Mucosa of stomach (tissue), 1 donor: ENCODE measurements around the gene FBXO10.
"Not testable (repeated sequence)": the region's sequence is repeated elsewhere in the genome, so short reads cannot be mapped to it uniquely, and the experiment has no call there.

ENCODE experiments used
- H3K27me3 ChIP-seq: one replicate; pipeline ENCODE4 v1.7.0; 2013; ENCODE audit warnings: mild to moderate bottlenecking, low read length; ENCODE audit not compliant: control insufficient read depth, insufficient read depth
- H3K36me3 ChIP-seq: one replicate; pipeline ENCODE4 v1.7.0; 2013; ENCODE audit warnings: low read length; ENCODE audit not compliant: control insufficient read depth, insufficient read depth
- H3K4me1 ChIP-seq: one replicate; pipeline ENCODE4 v1.7.0; 2013; ENCODE audit warnings: mild to moderate bottlenecking, low read length; ENCODE audit not compliant: control insufficient read depth, insufficient read depth
- H3K4me3 ChIP-seq: one replicate; pipeline ENCODE4 v1.7.0; 2013; ENCODE audit warnings: low read length
- H3K9ac ChIP-seq: one replicate; pipeline ENCODE4 v1.7.0; 2013; ENCODE audit warnings: mild to moderate bottlenecking, low read length, moderate library complexity
- H3K9me3 ChIP-seq: one replicate; pipeline ENCODE4 v1.7.0; 2013; ENCODE audit warnings: mild to moderate bottlenecking, low read length, moderate library complexity; ENCODE audit not compliant: control insufficient read depth
- donor health status: Pancreatic carcinoma.

Gene FBXO10

GRCh38 chr9:37611961-37612360 lies 35.8 kb upstream of the FBXO10 start:
- no peak overlapping the region for H3K9ac ChIP-seq
- no peaks in the 10 kb centered on the region for H3K4me1 ChIP-seq
- H3K4me3 ChIP-seq = no peak overlapping the region
- H3K36me3 ChIP-seq = no peaks in the 10 kb centered on the region
- no peaks in the 10 kb centered on the region for H3K9me3 ChIP-seq
- H3K27me3 ChIP-seq = no peaks in the 10 kb centered on the region

DNA sequence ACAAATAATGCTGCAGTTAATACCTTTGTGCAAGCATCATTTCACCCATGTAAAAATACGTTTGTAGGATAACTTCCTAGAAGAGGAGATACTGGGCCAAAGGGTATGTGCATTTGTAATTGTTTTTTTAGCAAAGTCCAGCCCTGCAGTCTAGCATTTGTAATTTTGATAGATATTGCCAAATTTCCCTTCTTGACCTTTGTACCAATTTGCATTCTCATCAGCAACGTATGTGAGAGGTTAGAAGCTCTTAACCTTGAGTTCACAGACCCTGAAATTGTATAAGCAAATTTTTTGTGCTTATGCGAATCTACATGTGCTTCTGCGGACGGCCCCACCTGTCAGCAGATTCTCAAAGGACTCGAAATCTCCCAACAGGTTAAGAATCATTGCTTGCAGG lies 34.8 kb upstream of the FBXO10 start:
- Histone ChIP-seq H3K4me3 (no peak overlapping the region), H3K9ac (no peak overlapping the region), H3K9me3 (no peaks in the 10 kb centered on the region), H3K27me3 (no peaks in the 10 kb centered on the region), H3K4me1 (no peaks in the 10 kb centered on the region), H3K36me3 (no peaks in the 10 kb centered on the region)

DNA sequence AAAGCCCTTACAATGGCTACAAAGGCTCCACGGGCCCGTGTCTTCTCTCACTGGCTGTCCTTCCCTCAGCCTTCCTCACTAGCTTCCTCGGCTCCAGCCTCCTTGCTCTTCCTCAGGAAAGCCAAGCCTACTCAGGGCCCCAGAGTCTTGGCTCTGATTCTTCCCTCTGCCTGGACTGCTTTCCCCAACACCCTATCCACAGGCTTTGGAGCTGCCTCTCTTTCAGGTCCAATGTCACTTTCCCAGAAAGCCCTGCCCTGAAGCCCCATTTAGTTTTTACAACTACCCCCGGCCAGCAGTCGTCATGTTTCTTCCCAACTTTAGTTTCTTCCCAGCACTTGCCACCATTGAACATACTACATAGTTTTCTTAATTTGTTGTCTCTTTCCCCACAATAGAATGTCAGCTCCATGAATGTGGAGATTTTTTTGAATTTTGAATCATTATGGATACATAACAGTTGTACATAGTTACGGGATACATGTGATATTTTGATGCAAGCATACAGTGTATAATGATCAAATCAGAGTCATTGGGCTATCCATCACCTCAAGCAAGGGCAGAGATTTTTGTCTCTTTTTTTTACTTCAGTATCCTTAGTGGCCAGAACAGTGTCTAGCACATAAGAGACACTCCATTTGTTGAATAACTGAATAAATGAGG lies 33.7 kb upstream of the FBXO10 start:
- no peaks in the 10 kb centered on the region for H3K9me3 ChIP-seq
- H3K4me3 ChIP-seq = no peak overlapping the region
- H3K4me1 ChIP-seq = no peaks in the 10 kb centered on the region
- H3K36me3 ChIP-seq = no peaks in the 10 kb centered on the region
- no peak overlapping the region for H3K9ac ChIP-seq
- no peaks in the 10 kb centered on the region for H3K27me3 ChIP-seq

DNA sequence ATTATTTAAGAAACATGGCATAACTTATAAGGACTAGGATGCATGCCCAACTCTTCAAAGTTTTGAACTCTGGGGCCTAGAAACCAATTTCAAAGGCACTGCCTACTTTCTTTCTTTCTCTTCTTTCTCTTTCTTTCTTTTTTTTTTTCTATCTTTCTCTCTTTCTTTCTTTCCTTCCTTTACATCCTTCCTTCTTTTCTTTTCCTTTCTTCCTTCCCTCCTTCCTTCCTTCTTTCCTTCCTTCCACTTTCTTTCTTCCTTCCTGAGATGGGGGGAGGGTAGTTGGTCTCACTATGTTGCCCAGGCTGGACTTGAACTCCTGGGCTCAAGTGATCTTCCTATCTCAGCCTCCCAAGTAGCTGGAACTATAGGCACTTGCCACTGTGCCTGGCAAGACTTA lies 32.1 kb upstream of the FBXO10 start:
- Histone ChIP-seq H3K36me3 (no peaks in the 10 kb centered on the region), H3K4me1 (peaks cover 1% of the 10 kb centered on the region), H3K9me3 (no peaks in the 10 kb centered on the region), H3K9ac (no peak overlapping the region), H3K27me3 (no peaks in the 10 kb centered on the region), H3K4me3 (no peak overlapping the region)

DNA sequence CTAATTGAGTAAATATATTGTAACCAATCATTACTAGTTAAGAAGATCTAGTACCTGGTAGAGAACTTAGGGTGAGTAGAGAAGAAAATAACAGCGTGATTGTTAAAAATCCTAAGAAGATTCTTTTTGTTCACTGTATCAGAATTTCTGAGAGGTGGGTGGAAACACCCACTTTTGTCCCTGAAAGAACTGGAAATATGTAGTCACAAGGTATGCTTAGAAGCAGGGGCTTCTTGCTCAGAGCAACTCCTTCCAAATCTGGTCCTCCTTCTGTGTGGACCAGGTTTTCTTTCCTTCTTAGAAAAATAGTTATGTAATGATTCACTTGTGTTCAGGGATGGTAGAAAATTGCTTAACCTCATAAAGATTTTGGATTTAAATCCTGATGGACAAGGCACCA lies 28.1 kb upstream of the FBXO10 start:
- Histone ChIP-seq H3K36me3 (no peaks in the 10 kb centered on the region), H3K4me1 (peaks cover 8% of the 10 kb centered on the region), H3K9ac (no peak overlapping the region), H3K4me3 (no peak overlapping the region), H3K27me3 (no peaks in the 10 kb centered on the region), H3K9me3 (no peaks in the 10 kb centered on the region)

- Histone ChIP-seq H3K36me3 (no peaks in the 10 kb centered on the region), H3K4me1 (peaks cover 8% of the 10 kb centered on the region), H3K9ac (no peak overlapping the region), H3K4me3 (no peak overlapping the region), H3K27me3 (no peaks in the 10 kb centered on the region), H3K9me3 (no peaks in the 10 kb centered on the region)
Measured at GRCh38 chr9:37602817-37603216, 26.6 kb upstream of the FBXO10 start.

- H3K36me3 ChIP-seq, H3K4me1 ChIP-seq, H3K27me3 ChIP-seq, H3K9me3 ChIP-seq, H3K4me3 ChIP-seq, H3K9ac ChIP-seq: not testable (repeated sequence)
Measured at GRCh38 chr9:37602061-37602460, 25.9 kb upstream of the FBXO10 start.

- H3K27me3 ChIP-seq = peaks cover 5% of the 10 kb centered on the region
- no peaks in the 10 kb centered on the region for H3K4me1 ChIP-seq
- no peak overlapping the region for H3K9ac ChIP-seq
- no peaks in the 10 kb centered on the region for H3K36me3 ChIP-seq
- H3K9me3 ChIP-seq = no peaks in the 10 kb centered on the region
- no peak overlapping the region for H3K4me3 ChIP-seq
Measured at GRCh38 chr9:37596504-37596903, 20.3 kb upstream of the FBXO10 start.

GRCh38 chr9:37593883-37594448 lies 17.8 kb upstream of the FBXO10 start:
- H3K4me1 ChIP-seq = peaks cover 9% of the 10 kb centered on the region
- no peaks in the 10 kb centered on the region for H3K9me3 ChIP-seq
- H3K27me3 ChIP-seq = peaks cover 5% of the 10 kb centered on the region
- H3K36me3 ChIP-seq = no peaks in the 10 kb centered on the region
- no peak overlapping the region for H3K9ac ChIP-seq
- H3K4me3 ChIP-seq = no peak overlapping the region

DNA sequence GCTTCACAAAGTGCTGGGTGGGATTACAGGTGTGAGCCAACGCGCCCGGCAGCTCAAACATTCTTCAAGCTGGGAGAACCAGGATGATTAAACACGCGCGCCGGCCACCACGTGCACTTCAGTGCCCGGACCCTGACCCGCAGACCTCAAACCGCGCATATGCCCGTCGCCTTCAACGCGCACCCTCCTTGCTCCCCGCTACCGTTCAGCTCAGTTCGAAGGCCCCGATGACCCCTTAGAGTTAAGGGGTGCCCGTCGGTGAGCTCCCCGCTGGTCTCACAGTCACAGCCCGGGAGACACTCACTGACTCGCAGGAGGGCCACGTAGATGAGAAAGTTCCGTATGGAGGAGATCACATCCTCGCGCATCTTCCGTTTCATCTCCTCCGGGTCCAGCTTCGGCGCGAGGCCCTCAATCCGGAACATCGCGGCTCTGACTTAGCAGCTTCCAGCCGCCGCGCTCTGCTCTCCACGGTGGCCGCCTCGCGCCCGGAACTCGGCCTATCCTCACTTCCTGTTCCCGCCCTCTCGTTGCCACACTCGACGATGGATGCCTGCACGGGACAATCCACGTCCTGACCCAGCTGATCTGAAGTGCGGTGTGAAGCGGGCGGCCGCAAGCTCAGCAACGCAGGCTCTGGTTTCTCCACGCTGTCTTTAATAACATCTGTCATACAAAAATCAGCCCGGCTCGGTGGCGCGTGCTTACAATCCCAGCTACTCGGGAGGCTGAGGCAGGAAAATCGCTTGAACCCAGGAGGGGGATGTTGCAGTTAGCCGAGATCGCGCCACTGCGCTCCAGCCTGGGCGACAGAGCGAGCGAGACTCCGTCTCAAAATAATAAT lies 16.1 kb upstream of the FBXO10 start, which contains the start of gene TOMM5:
TSS of gene TOMM5 (minus strand) at position 490 of the 844 bp plus-strand sequence. CDS start at position 425, 65 bp downstream.
- peaks cover 9% of the 10 kb centered on the region for H3K4me1 ChIP-seq
- peak within 1 kb of the TSS; percentile 68 for H3K4me3 ChIP-seq
- H3K9ac ChIP-seq = peak within 1 kb of the TSS; percentile 60
- H3K9me3 ChIP-seq = no peaks in the 10 kb centered on the region
- no peaks in the 10 kb centered on the region for H3K36me3 ChIP-seq
- H3K27me3 ChIP-seq = peaks cover 5% of the 10 kb centered on the region

- Histone ChIP-seq H3K9me3 (no peaks in the 10 kb centered on the region), H3K9ac (no peak overlapping the region), H3K36me3 (no peaks in the 10 kb centered on the region), H3K27me3 (no peaks in the 10 kb centered on the region), H3K4me1 (peaks cover 15% of the 10 kb centered on the region), H3K4me3 (no peak overlapping the region)
Measured at GRCh38 chr9:37587521-37587920, 11.3 kb upstream of the FBXO10 start.

DNA sequence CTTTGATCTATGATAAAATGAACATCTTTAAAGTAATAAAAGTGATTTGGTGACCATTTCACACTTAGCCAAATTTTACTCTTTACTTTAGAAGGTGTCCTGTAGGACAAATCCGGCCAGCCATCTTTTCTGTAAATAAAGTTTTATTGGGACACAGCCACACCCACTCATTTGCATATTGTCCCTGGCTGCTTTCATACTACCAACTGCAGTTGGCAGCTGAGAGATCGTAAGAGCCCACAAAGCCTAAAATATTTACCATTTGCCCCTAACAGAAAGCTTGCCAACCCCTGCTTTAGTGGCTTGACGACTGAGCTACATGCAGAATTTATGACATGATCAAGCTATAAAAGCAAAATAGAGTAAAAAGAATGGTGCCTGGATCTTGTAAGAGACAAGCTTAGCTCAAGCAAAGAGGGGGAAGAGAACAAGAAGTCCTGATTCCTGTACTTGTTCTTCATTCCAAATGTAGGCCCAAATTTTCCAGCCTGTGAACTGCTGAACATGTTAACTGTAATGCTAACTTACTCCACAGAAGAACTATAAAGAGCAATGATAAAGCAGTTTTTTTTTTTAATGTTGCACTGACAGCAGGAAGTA lies 7.4 kb upstream of the FBXO10 start:
- no peaks in the 10 kb centered on the region for H3K9me3 ChIP-seq
- no peaks in the 10 kb centered on the region for H3K27me3 ChIP-seq
- peaks cover 6% of the 10 kb centered on the region for H3K4me1 ChIP-seq
- H3K4me3 ChIP-seq = no peak overlapping the region
- no peaks in the 10 kb centered on the region for H3K36me3 ChIP-seq
- no peak overlapping the region for H3K9ac ChIP-seq
